Measurements from ENCODE around the gene ASS1. TPM values are rescaled to one million over a fixed set of nuclear protein-coding genes. Genes with fewer than 3 reads are reported as not detected.

The ASS1 gene
- total RNA-seq, 1 experiment from 2014 or later: 26.2 TPM

- H3K4me1 ChIP-seq (ENCODE audit: control insufficient read depth, insufficient read depth, low read length): no peaks in the 10 kb centered on the region
- H3K4me3 ChIP-seq (ENCODE audit: low read depth in 2 of 2, low read length in 2 of 2): no peak overlapping the region
- no peaks in the 10 kb centered on the region for H3K27me3 ChIP-seq (ENCODE audit: control insufficient read depth, insufficient read depth, low read length)
- BruUV-seq (replicated peaks): no TSS peak
- ATAC-seq (no peak), DNase-seq (ENCODE audit: low read depth, low spot score) (no peak)
- H3K9me3 ChIP-seq (ENCODE audit: control insufficient read depth, insufficient read depth, low read depth, low read length): no peaks in the 10 kb centered on the region
- in situ Hi-C loops (cut with HindIII; ENCODE audit: low pct_unique_long_range_greater_than_20kb, low sequenced_read_pairs): no loop called here
- no peak overlapping the region for H3K27ac ChIP-seq (ENCODE audit: low read length)
- no peaks in the 10 kb centered on the region for H3K36me3 ChIP-seq (ENCODE audit: control insufficient read depth, insufficient read depth, low read length)
- TF ChIP-seq SIN3A (IDR thresholded peaks at IDR 0.05; ENCODE audit: borderline replicate concordance, insufficient read depth, low read depth, low read length): no peak
- TF ChIP-seq, protein P1, sequence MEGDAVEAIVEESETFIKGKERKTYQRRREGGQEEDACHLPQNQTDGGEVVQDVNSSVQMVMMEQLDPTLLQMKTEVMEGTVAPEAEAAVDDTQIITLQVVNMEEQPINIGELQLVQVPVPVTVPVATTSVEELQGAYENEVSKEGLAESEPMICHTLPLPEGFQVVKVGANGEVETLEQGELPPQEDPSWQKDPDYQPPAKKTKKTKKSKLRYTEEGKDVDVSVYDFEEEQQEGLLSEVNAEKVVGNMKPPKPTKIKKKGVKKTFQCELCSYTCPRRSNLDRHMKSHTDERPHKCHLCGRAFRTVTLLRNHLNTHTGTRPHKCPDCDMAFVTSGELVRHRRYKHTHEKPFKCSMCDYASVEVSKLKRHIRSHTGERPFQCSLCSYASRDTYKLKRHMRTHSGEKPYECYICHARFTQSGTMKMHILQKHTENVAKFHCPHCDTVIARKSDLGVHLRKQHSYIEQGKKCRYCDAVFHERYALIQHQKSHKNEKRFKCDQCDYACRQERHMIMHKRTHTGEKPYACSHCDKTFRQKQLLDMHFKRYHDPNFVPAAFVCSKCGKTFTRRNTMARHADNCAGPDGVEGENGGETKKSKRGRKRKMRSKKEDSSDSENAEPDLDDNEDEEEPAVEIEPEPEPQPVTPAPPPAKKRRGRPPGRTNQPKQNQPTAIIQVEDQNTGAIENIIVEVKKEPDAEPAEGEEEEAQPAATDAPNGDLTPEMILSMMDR (IDR thresholded peaks at IDR 0.05): no peak
- TF ChIP-seq REST (IDR thresholded peaks at IDR 0.05; ENCODE audit: insufficient read depth in 1 of 2, low read depth in 2 of 2, low read length in 1 of 2): no peak
- no peak for TF ChIP-seq TCF7L2 (IDR thresholded peaks at IDR 0.05; ENCODE audit: low read depth, low read length)
- TF ChIP-seq POLR2AphosphoS5 (IDR thresholded peaks at IDR 0.05; ENCODE audit: low read depth, low read length): no peak
- ChIA-PET CTCF (no interaction called here), POLR2A (no interaction called here)
- intact Hi-C loops (cut with micrococcal nuclease; ENCODE audit: unreplicated experiment): loop anchor here (10.0 kb wide), 1 partner anchor 167 kb away; no protein-coding TSS in a partner anchor
Observed at GRCh38 chr9:130411566-130411915, 33.2 kb upstream of the ASS1 start.

- ATAC-seq: no peak
- TF ChIP-seq TCF7L2 (IDR thresholded peaks at IDR 0.05; ENCODE audit: low read depth, low read length): no peak
- TF ChIP-seq, protein P1 (IDR thresholded peaks at IDR 0.05): no peak
- TF ChIP-seq REST (IDR thresholded peaks at IDR 0.05; ENCODE audit: insufficient read depth in 1 of 2, low read depth in 2 of 2, low read length in 1 of 2): no peak
- TF ChIP-seq POLR2AphosphoS5 (IDR thresholded peaks at IDR 0.05; ENCODE audit: low read depth, low read length): no peak
- no peak for TF ChIP-seq SIN3A (IDR thresholded peaks at IDR 0.05; ENCODE audit: borderline replicate concordance, insufficient read depth, low read depth, low read length)
- in situ Hi-C loops (cut with HindIII; ENCODE audit: low pct_unique_long_range_greater_than_20kb, low sequenced_read_pairs) (no loop called here), intact Hi-C loops (cut with micrococcal nuclease; ENCODE audit: unreplicated experiment) (loop anchor here (10.0 kb wide), 1 partner anchor 169 kb away; no protein-coding TSS in a partner anchor)
- no peaks in the 10 kb centered on the region for H3K27me3 ChIP-seq (ENCODE audit: control insufficient read depth, insufficient read depth, low read length)
- H3K36me3 ChIP-seq (ENCODE audit: control insufficient read depth, insufficient read depth, low read length): no peaks in the 10 kb centered on the region
- no peak for DNase-seq (ENCODE audit: low read depth, low spot score)
- no peak overlapping the region for H3K4me3 ChIP-seq (ENCODE audit: low read depth in 2 of 2, low read length in 2 of 2)
- ChIA-PET POLR2A (no interaction called here), CTCF (no interaction called here)
- no TSS peak for BruUV-seq (replicated peaks)
- no peaks in the 10 kb centered on the region for H3K9me3 ChIP-seq (ENCODE audit: control insufficient read depth, insufficient read depth, low read depth, low read length)
- no peak overlapping the region for H3K27ac ChIP-seq (ENCODE audit: low read length)
- no peaks in the 10 kb centered on the region for H3K4me1 ChIP-seq (ENCODE audit: control insufficient read depth, insufficient read depth, low read length)
Observed at GRCh38 chr9:130414081-130414731, 30.6 kb upstream of the ASS1 start.
